NCI-H2107 treated with DMSO at 0.1 percent for 48 hours (cell line): ENCODE data around the gene MFAP3L.
"Not testable (repeated sequence)": the region's sequence is repeated elsewhere in the genome, so short reads cannot be mapped to it uniquely, and the experiment has no call there.

Experiments
- DNase-seq: peaks from one replicate; lab custom pipeline; 2025; ENCODE audit not compliant: unreplicated experiment; lab: John Stamatoyannopoulos, UW

The MFAP3L gene

GRCh38 chr4:169943601-169944000, 82.6 kb downstream of the MFAP3L start:
- DNase-seq: not testable (repeated sequence)

DNA sequence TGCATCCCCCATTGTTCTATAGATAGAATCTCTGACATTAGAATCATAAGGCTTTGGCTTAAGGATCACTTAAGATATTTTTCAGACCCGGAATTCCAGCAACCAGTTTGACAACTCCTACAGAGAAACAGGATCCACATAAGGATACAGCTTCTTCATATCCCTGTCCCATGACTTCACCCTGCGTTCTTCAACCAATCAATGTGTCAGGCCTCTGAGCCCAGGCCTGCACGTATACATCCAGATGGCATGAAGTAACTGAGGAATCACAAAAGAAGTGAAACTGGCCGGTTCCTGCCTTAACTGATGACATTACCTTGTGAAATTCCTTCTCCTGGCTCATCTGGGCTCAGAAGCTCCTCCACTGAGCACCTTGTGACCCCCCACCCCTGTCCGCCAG, 85.1 kb downstream of the MFAP3L start:
- DNase-seq: no peak

DNA sequence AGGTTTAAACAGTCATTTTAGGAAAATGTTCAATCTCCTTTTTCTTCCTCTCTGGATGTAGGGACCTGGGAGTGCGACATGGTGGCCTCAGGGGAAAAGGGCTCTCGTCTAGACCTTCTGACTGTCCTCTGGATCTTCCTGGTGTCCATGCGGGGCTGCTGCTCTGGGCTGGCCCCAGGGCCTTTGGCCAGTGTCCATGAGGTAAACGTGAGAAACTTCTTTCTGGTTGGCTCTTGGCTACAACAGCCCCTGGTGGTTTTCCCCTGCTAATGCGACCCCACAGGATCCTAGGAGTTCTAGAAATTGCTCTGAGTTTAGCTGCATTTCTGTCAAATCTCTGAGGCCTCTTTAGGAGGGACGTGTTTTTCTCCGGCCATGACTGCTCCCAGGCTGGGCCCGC, 85.7 kb downstream of the MFAP3L start:
- no peak for DNase-seq
